NOMO-1 treated with dmso at 0.1 percent for 144 hours (cell line): ENCODE results near the gene TBC1D22A.

Source experiments
- DNase-seq: peaks from one replicate; lab custom pipeline; 2025; ENCODE audit not compliant: unreplicated experiment; lab: John Stamatoyannopoulos, UW

Gene TBC1D22A

GRCh38 chr22:46990937-46991550, 228.6 kb downstream of the TBC1D22A start:
- no peak for DNase-seq

- no peak for DNase-seq
Observed at GRCh38 chr22:46991666-46992065, 229.2 kb downstream of the TBC1D22A start.

DNA sequence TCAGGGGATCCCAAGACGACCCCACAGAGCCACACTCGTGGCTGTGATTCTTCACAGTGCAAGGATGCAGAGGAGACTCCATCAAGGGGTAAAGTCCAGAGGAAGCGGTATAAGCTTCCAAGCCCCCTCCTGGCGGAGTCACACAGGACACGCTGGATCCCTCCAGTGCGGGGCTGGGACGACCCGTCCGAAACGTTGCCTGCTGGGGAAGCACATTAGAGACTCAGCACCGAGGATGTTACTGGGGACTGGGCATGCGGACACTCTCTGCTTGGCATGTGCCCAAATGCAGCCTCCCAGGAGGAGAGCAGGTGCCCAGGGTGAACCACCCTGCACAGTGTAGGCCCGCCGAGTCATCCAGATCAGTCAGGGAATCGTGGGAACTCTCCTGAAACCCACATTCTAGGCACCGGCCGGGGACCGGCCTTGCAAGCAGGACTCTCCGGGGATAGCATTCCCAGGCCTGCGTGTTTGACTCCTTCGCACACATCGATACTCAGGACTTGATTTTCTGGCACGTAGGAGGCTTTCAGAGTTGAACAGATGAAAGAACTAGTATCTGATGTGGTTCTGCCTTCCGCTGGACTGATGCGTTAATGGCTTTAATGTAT, 229.8 kb downstream of the TBC1D22A start:
- DNase-seq: no peak

DNA sequence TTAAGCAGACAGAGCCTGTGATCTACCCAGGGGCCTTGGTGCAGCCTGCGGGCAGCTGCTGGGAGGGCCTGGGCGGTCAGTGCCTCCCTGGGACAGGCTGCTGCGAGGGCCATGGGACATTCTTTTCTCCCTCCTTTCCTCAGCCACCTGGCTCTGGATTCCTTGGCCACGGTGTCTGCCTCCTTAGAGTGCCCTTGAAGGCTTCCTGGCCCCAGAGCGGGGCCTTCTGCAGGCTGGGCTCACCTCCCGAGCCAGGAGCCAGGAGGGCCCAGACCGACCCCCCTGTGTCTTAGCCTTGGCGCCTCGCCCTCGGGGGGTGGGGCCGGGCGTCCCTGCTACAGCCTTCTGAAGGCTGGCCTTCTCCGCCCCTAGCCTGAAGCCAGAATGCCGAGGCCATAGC, 231.2 kb downstream of the TBC1D22A start:
- no peak for DNase-seq

- DNase-seq: no peak
Observed at GRCh38 chr22:46994265-46994664, 231.8 kb downstream of the TBC1D22A start.

GRCh38 chr22:46994983-46995382, 232.5 kb downstream of the TBC1D22A start:
- DNase-seq: no peak

DNA sequence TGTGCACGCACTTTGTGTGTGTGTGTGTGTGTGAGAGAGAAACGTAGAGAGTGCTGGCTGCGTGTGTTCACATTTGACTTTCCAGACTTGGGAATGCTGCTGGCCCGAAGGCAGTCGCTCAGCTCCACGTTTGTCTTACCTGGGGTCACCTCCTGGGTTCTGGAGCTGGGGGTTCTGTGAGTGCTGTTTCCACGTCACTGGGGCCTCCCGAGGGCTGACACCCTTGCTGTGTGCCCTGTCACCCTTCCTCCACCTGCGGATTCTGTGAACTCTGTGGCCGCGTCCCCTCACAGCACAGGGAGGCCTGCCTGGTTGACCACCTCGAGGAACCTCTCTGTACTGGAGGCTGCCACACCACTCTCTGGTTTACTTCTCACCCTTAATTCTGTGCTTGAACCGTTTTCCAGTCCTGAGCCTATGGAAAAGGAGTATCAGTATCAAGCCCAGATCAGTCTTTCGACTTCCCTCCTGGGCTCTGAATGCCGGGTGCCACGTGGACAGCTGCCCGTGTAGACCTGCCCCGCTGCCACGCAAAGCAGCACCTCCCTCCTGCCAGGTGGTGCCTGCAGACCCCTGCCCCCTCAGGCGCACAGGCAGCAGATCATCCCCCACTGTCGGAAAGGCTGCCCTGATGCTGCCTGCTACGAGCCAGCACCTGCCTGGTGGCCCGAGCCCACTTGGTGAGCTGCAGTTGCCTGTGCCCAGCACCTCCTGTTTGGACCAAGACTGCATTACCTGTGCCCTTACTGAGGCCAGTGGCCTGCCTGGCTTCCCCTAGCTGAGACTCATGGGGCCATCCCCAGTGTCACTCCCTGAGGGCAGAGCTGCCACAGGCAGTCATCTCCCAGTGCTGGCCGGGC, 233.3 kb downstream of the TBC1D22A start:
- DNase-seq: no peak

DNA sequence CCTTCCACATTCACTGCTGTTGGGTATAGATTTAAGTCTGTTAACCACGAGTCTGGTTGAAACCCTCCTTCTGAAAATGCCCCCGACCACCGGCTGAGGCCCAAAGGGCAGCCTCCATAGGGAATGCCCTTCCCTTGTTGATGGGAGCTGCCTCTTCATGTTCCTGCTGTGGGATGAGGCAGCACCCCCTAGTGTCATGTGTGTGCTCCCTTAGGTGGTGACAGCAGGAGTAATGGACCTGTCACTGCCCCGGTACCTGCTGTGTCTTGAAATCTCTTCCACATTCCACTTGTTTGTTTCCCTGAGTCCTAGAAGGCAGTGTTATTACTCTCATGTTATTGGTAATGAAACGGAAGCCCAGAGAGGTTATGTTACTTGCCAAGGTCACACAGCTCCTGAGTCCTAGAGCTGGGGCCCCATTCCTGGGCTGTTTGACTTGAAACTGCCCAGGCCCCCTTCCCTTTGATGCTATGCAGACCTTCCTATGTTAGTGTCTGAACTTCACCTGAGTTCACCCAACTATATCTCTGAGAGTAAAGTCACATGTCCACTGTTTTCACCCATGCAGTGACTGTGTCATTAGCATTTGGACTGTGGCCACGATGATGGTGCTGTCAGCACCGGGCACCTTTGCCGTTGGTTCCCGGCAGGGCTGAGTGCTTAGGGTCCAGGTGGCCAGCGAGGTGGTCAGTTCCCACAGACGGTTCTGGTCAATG, 234.3 kb downstream of the TBC1D22A start:
- DNase-seq: no peak

- DNase-seq: no peak
Observed at GRCh38 chr22:46997311-46997970, 235.0 kb downstream of the TBC1D22A start.

GRCh38 chr22:46998331-46998730, 235.9 kb downstream of the TBC1D22A start:
- DNase-seq: no peak

DNA sequence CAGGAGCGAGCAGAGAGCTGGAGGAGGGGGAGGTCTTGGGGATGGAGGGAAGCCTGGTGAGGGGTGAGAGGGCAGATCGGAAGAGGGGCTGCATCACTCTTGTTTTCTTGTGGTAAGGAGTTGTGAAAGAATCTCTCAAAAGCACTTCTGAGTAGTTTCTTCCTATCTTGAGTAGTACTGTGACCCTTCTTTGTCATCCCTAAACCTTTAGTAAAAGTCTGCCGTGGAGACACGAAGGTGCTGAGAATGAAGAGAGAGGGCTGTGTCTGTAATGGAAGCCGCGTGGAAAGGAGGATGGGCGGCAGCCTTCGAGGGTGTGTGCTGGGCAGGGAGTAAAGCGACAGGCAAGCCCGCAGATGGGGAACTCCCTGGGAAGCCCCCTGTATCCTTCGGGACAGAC, 237.8 kb downstream of the TBC1D22A start:
- DNase-seq: no peak

- no peak for DNase-seq
Observed at GRCh38 chr22:47000888-47001287, 238.4 kb downstream of the TBC1D22A start.

DNA sequence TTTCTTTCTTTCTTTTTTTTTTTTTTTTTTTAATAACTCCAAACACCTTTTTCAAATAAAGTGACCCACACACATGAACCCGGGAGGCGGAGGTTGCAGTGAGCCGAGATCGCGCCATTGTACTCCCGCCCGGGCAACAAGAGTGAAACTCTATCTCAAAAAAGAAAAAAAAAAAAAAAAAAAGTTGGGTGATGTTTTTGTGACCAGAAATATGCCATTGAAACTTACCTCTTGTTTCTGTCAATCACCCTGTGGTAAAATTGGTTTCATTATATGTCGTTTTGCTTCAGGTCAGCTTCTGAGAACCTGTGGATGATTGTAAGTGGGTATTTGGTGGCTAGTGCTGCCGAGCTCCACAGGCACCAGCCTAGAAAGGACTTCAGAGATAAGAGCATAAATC, 238.8 kb downstream of the TBC1D22A start:
- DNase-seq: no peak

GRCh38 chr22:47002692-47003091, 240.2 kb downstream of the TBC1D22A start:
- no peak for DNase-seq

GRCh38 chr22:47005506-47006408, 243.3 kb downstream of the TBC1D22A start:
- DNase-seq: no peak

DNA sequence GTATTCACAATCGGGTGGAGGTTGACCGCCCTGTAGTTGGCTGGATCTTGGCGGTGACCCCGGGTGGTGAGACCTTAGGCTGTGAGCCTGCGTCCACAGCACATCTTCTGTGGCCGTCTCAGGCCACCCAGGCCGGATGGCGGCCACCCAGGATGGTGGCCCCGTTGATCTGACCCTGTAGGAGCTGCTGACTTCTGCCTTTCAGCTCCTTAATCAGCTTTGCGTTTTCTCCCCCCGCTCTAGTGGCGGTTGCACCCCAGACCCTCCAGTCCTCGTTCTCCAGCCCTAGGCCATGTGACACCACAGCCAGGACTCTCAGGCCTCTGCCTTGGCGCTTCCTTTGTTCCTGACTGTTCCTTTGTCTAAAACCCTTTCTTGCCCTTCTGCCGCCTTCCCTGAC, 244.0 kb downstream of the TBC1D22A start:
- no peak for DNase-seq

DNA sequence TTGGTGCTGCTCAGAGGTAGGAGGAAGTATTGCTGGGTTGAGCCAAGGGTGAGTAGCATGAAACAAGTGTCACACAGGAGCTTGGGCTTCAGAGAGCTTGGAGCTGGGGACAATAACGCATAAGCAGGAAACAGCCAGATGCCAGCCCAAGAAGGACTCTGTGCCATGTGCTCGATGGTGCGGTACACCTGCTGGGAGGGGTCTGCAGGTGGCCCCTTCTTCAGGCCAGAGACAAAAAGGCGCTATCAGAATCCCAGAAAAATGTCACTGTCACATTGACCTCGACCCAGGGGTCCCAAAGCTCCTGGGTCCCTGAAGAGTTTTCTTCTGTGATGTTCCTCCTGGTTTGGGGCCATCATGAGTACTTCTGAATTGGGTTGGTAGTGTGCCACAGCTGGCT, 244.4 kb downstream of the TBC1D22A start:
- no peak for DNase-seq

- DNase-seq: no peak
Observed at GRCh38 chr22:47007496-47007895, 245.0 kb downstream of the TBC1D22A start.

DNA sequence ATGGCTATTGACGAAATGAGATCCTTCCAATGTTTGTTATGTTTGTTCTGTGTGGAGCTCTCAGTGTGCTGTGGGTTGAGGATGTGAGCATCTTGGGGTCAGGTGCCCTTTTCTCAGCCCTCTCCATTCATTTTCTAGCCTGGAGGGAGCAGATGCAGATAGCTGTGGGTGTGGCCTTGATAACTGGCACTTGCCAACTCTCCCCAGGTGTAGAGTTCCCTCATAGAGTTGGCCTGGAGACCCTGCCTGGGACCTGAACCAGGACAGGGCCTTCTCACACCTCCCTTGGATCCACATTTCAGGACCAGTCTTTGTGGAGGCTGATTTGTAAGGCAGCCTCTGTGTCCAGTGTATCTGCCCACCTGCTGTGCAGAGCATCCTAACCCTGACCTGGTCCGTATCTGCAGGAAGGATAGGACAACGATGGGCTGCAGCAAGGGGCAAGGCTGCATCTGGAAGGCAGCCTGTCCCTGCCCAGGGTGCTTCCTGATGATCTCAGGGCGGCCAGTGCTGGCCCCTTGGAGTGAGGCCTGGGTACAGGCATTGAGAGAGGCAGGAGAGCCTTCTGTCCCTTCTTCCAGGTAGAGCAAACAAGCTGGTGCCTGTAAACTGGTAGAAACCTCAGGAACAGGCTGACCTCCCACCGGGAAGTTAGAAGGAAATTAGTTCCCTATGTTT, 245.9 kb downstream of the TBC1D22A start:
- no peak for DNase-seq
